DMS 273 (cell line): ENCODE measurements around the gene KBTBD13.
"Not testable (repeated sequence)": the region's sequence is repeated elsewhere in the genome, so short reads cannot be mapped to it uniquely, and the experiment has no call there.

Experiments used
- DNase-seq: peaks from one replicate; lab custom pipeline; 2025; ENCODE audit not compliant: unreplicated experiment; lab: John Stamatoyannopoulos, UW

Gene KBTBD13

GRCh38 chr15:65076486-65077290, at the start of gene KBTBD13:
TSS of gene KBTBD13 (plus strand) at chr15:65076746. CDS start at chr15:65076816, 70 bp downstream.
- no peak for DNase-seq

DNA sequence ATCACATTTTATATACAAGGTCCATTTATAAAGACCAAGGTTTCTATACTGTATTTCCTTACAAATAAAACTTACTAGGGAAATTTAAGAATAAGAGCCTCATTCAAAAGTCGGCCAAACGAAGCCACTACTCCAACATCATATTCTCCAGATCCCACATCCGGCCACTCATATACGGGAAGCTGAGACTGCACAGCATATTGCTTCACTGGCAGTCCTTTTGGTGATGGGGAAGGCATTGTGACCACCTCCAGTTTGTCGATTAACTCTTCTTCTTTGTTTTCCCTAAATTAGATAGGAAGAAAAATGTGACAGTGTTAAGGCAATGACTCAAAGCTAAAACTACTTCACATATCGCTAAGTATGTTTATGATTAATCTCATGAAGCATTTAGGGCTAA, 49.8 kb upstream of the KBTBD13 start:
- no peak for DNase-seq

GRCh38 chr15:65027593-65027992, 49.0 kb upstream of the KBTBD13 start:
- DNase-seq, result no peak

DNA sequence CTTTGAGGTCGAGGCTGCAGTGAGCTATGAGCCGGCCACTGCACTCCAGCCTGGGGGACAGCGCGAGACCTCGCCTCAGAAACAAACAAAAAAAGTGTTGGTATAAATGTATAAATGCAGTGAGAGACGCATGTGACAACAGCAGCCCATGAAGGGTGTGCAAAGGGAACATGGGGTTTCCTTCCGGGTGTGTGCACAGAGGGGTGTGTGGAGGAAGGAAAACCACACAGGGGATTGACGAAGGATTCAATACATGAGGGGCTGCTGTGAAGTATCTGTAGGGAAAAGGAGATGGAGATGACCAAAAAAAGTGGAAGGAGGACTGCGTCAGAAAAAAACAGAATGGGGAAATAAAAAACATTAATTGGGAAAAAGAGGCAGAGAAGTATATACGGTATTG, 48.2 kb upstream of the KBTBD13 start:
- no peak for DNase-seq

- peak; percentile 91 for DNase-seq
Measured at GRCh38 chr15:65028921-65029735, 47.4 kb upstream of the KBTBD13 start, which contains the start of gene MTFMT. TSS of gene MTFMT (minus strand) at chr15:65029639. CDS start at chr15:65029613, 26 bp downstream.

- no peak for DNase-seq
Measured at GRCh38 chr15:65029736-65030208, 46.8 kb upstream of the KBTBD13 start.

- peak; percentile 69 for DNase-seq
Measured at GRCh38 chr15:65032801-65033537, 43.6 kb upstream of the KBTBD13 start.

DNA sequence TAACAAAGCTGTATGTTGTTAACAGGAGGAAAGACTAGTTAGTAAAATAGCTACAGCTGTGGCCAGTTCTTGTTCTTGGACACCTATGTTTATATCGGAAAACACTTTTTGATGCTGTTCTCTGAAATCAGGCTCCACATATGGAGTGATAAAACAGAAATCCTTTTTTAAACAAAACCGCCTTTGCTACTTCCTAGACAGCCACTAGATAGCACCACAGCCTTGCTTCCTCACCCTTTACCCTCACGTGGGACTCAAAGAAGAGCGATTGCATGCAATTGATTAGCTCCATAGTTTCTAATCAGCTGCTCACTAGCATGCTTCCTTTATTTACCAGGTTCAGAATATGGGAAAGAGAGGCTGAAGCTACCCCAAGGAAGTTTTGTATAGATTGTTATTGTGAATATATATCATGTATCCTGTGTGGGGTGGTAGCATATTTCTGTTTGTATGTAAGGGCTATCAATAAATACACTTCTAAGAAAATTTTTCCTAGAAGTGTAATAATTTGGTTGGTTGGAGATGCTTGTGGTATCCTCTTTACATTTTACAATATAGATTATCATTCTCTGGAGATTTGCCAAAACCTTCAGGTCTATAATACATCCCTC, 42.8 kb upstream of the KBTBD13 start:
- DNase-seq, result peak; percentile 53

- DNase-seq, result no peak
Measured at GRCh38 chr15:65034719-65035118, 41.8 kb upstream of the KBTBD13 start.

DNA sequence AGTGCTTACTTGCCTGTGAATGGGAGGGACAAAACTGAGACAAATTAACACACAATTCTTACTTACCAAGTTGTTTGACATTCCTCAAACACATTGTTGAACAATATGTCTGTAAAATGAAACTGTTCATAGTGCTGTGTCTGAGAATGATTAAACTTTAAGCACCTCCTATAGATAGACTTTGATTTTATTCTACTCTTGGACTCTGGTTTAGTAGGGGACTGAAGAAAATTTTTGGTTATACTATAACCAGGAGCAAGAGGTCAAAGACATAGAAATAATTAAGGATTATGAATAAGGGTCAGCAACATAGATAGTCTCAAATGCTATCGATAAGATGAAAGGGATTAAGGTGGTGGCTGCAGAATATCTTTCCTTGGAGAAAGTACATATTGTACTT, 39.2 kb upstream of the KBTBD13 start:
- DNase-seq, result no peak

DNA sequence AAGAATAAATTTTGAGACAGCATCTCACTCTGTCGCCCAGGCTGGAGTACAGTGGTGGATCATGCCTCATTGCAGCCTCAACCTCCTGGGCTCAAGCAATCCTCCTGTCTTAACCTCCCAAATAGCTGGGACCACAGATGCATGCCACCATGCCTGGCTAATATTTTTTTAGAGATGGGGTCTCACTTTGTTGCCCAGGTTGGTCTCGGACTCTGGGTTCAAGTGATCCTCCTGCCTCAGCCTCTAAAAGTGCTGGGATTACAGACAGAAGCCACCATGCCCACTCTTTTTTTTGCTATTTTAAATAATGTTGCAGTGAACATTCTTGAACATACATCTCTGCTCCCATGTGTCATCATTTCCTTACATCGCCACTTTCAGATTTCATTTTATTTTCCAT, 38.1 kb upstream of the KBTBD13 start:
- no peak for DNase-seq

GRCh38 chr15:65038836-65039235, 37.7 kb upstream of the KBTBD13 start:
- DNase-seq, result no peak

- no peak for DNase-seq
Measured at GRCh38 chr15:65040461-65040860, 36.1 kb upstream of the KBTBD13 start.

- no peak for DNase-seq
Measured at GRCh38 chr15:65041787-65042186, 34.8 kb upstream of the KBTBD13 start.

DNA sequence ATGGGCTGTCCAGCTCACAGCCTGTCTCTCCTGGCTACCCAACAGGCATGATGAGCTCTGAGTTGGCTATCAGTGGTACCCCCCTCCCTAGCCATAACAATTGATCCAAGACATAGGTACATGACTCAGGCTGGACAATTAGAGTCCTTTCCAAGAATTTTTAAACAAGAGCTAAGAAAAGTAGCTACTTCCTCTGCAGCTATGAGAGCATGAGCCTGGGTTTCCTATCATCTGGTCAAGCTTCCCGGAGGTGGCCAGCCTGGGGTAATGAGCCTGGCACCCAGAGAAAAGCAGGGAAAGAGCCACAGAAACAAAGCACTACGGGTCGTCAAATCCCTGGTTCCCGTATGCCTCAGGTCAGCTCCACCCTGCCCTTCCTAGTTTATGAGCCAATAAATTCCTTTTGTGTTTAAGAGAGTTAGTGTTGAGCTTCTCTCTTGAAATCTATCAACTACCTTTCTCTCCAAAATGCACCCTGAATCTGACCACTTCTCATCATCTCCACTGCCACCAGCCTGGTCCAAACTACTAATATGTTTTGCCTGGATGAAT, 33.7 kb upstream of the KBTBD13 start:
- DNase-seq, result no peak

DNA sequence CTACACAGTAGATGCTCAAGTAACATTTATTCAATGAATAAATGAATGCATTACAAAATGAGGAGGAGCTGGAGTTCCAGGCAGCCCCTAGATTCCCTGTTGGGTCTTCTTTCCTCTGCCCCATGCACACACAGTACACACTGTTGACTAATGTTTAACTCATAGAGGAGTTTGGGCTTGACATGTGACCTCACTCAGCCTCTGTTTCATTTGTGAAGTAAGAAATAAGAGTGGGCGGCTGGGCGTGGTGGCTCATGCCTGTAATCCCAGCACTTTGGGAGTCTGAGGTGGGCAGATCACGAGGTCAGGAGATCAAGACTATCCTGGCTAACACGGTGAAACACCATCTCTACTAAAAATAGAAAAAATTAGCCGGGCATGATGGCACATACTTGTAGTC, 32.3 kb upstream of the KBTBD13 start:
- DNase-seq, result not testable (repeated sequence)

- DNase-seq, result peak; percentile 26
Measured at GRCh38 chr15:65044724-65045481, 31.6 kb upstream of the KBTBD13 start, which contains the start of gene SLC51B. TSS of gene SLC51B (plus strand) at chr15:65045387. CDS start at chr15:65050005, 4,618 bp downstream.

DNA sequence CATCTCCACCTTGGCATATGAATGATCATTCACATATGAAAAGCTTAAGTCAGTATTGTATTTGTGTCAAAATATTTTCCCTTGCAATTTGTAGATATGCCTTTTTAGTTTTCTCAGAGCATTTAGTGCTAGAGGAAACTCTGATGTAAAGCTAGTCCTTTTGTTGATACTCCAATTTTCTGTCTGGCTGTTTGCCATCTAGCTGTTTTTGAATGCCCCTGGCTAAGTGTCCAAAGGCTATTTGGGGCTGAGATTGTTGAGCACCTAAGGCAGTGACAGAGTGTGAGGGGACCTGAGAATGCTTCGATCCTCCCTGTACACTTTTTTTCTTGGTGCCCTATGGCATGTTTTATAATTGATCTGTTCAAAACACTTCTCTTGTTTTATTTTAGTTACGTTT, 28.3 kb upstream of the KBTBD13 start:
- no peak for DNase-seq

- DNase-seq, result peak; percentile 96
Measured at GRCh38 chr15:65049418-65049840, 27.1 kb upstream of the KBTBD13 start.

DNA sequence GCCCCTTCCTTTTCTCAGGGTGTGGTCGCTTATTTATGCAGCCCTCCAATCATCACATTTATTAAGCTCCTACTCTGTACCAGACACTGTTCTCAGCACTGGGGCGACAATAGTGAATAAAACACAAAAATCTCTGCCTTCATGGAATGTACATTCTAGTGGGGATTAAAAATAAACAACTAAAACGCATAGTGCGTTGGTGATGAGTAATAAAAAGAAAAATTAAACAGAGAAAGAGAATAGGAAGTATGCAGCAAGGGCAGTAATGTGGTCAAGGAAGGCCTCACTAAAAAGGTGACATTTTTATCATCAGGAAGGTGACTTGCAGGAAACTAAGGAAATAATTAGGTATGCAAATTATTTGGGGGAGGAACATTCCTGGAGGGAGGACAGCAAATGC, 26.3 kb upstream of the KBTBD13 start:
- no peak for DNase-seq
